Myocyte (in vitro differentiated cells): ENCODE data around the gene TRAF3IP3. TPM values are rescaled to one million over a fixed set of nuclear protein-coding genes. Genes with fewer than 3 reads are reported as not detected.

Experiments
- DNase-seq: peaks from one replicate; pipeline ENCODE4 v3.0.0-alpha.2; 2012; ENCODE audit warnings: low read depth
- total RNA-seq: library from RNA; depleted of rRNA; stranded (reverse); fragments of >200 nt; gene quantifications from 2 replicates; pipeline ENCODE4 v1.2.3, GENCODE V29; 2014

The TRAF3IP3 gene
- total RNA-seq, 1 donor from 2014 or later = 0.03 TPM

DNA sequence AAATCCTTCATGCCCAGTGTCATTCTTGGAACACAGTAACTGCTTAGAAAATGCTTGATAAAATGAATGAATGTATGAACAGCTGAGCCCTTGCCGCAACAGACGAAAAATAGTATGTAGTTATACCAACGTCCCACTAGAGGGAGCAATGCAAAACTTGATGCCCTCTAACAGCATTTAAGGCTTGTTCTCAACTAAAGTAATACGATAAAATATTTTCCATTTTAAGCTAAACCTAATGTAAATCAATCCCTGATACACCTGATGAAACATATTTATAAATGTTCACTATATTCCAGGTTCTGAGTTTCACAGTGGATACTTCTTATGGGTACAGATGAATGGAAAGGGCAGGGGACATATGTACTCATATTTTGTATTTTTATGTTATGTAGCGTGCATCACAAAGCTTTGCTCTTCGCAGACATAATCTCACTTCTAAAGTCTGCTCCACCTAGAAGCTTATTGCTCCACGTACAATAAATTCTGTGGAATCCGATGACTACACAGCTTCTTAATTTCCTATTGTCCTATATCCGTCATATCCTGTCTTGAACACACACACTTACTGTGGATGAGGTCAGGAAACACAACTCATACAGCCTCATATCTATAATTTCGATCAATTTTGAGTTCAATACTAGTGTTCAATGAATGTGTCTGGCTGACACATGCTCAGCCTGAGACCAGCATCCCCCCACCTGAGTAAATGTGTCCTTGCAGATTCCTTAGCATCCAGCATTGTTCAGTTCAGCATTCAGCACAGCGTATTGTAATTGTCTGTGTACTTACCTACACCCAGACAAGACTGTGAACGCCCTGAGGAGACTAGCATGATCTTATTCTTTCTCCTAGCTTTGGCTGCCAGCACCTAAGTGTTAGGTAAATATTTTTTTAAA lies 67.5 kb downstream of the TRAF3IP3 start:
- peak; percentile 82 for DNase-seq

DNA sequence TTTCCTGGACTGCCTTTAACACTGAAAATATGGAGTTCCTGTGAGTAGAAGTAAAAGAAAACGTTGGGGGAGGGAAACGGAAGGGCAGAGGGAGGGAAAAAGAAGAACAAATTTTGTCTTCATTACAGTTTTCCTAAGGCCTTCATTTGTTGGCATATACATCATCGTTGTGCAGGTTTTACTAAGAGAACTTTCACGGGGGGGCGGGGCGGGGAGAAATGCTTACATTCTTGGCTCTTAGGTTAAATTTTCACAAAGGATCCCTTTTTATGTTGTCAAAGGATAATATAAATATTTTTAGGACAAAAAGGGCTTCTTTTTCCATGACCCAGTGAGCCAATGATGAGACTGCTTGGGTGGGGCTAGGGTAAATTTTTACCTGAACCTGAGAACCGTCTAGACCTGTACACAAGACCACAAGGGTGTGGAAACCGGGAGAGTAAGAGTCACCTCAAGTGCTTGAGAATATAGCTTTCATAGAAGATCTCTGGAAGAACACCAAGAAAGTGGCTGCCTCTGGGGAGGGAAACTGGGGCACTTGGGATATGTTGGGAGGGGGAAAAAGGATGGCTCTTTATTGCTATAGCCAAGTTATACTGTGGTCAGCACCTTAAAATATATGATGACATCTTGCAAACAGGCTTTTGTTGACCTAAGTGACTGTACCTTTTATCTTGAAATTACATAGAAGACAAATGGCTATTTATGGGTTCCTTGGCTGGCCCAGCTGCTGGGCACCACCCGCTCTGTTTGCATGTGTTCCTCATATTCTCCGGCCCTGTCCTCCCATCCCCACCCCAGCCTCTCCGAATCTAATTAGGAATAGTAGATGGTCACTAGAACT lies 70.0 kb downstream of the TRAF3IP3 start:
- peak; percentile 77 for DNase-seq

DNA sequence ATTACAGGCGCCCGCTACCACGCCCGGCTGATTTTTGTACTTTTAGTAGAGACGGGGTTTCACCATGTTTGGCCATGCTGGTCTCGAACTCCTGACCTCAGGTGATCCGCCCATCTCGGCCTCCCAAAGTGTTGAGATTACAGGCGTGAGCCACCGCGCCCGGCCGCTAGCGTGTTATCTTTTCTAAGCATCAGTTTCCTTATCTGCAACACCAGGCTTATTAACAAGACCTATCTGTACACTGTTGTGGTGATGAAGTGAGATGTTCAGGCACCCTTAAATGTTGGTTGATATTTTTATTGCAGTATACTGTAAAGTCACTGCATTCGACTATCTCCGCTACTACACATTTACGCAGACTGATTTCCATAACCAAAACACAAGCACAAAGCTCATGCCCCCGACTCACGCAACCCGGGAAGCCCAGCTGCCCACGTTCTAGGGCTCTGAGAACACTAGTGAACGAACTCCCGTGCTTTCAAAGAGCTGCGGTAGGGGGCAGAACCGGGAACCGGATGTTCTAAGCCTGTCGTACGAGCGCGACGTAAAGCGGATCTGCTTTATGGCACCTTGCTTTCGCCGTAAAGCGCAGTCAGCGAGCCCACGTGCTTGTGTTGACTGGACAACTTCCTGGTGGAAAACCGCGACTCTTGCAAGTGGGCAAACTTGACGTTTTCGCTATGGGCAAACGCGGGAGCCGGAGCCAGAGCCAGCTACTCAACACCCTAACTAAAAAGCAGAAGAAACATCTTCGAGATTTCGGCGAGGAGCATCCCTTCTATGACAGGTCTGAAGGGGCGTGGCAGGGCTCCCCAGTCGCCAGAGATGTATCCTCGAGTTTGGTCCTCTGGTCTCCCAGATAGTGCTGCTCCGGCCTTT lies 71.8 kb downstream of the TRAF3IP3 start, which contains the start of gene UTP25:
Gene UTP25 (plus strand): TSS at position 589 of the 879 bp plus-strand sequence. CDS start 92 bp downstream, at position 681.
- peak; percentile 97 for DNase-seq

DNA sequence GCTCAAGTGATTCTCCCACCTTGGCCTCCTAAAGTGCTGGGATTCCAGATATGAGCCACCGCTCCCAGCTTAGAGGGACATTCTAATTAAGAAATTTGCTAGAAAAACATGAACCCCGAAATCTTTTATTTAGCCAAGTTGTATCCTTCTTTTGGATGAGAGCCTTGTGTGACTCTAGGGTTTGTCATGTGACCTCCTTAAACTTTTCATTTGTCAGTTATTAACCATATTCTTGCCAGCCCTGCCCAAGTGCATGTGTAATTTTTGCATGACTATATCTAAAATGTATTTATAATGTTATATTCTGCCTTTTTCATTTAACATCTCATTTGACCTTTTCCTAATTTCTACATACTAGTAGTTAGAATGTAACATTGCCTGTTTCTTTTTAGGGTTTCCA lies 73.9 kb downstream of the TRAF3IP3 start:
- DNase-seq = no peak

DNA sequence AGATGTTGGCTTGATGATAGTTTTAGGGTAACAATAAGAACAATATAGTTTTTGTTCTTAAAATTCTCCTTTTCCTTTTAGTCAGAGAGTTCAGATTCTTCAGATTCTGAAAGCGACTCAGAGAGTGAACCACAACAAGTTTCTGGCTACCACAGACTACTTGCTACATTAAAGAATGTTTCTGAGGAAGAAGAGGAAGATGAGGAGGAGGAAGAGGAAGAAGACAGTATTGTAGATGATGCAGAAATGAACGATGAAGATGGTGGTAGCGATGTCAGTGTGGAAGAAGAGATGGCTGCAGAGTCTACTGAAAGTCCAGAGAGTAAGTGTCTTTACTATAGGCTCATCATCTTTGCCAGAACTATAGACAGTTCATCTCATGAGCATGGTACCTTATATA lies 74.9 kb downstream of the TRAF3IP3 start:
- no peak for DNase-seq

DNA sequence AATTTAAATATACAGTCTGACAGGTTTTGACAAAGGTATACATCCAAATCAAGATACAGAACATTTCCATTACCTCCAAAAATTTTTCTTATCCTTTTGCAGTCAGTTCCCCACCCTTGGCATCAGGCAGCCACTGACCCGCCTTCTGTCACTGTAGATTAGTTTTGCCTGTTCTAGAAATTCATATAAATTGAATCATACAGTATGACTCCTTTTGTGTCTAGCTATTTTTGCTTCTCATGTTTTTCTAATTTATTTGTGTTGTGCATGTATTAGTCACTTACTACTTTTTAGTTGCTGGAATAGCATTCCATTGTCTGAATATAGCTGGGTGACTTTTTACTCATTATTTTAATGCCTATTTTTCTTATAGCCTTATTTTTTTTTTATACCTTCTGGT lies 75.8 kb downstream of the TRAF3IP3 start:
- DNase-seq = no peak

Other genes starting within 250 kb of the TRAF3IP3 start
- gene CAMK1G, start 172.3 kb upstream of the TRAF3IP3 start, total RNA-seq = not detected in 2 replicates
- 8.5 and 18.2 TPM in 2 replicates for gene LAMB3, start 103.6 kb upstream of the TRAF3IP3 start, total RNA-seq
- gene G0S2, start 80.6 kb upstream of the TRAF3IP3 start, total RNA-seq = 0.37 and 0.57 TPM in 2 replicates
- 1.2 and 2.0 TPM in 2 replicates for gene HSD11B1, start 51.2 kb upstream of the TRAF3IP3 start, total RNA-seq
- 2.6 and 4.1 TPM in 2 replicates for gene C1orf74, start 28.5 kb downstream of the TRAF3IP3 start, total RNA-seq
- 0.53 and 1.2 TPM in 2 replicates for gene IRF6, start 50.1 kb downstream of the TRAF3IP3 start, total RNA-seq
- gene UTP25, start 71.9 kb downstream of the TRAF3IP3 start, total RNA-seq = 6.7 and 6.8 TPM in 2 replicates
- gene SYT14, start 182.2 kb downstream of the TRAF3IP3 start, total RNA-seq = 6.8 and 11.3 TPM in 2 replicates